ENCODE measurements around the gene ACE.

DNA sequence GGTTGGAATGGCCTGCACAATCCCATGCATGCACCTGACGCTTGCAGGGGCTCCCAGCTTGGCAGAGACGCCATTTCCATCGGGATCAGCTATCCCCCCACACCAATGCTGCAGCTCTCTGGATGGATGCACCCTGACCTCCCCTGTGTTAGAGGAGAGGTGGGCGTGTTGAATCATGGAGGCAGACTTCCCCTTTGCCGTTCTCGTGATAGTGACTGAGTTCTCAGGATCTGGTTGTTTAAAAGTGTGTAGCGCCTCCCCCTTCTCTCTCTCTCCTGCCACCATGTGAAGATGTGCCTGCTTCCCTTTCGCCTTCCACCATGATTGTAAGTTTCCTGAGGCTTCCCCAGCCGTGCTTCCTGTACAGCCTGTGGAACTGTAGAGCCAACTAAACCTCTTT lies 28.5 kb downstream of the ACE start:
- TF ChIP-seq ZNF274 (IDR thresholded peaks at IDR 0.05; ENCODE audit: low read depth, low read length) (no peak), YY1 (IDR thresholded peaks at IDR 0.05; ENCODE audit: insufficient read depth, insufficient read length) (no peak), SUZ12 (IDR thresholded peaks at IDR 0.05; ENCODE audit: extremely low read depth, insufficient read depth, insufficient read length) (no peak)
